H1 (cell line): ENCODE data around the gene GSTO1. TPM values are rescaled to one million over a fixed set of nuclear protein-coding genes. Genes with fewer than 3 reads are reported as not detected.

Experiments used
- CTCF ChIA-PET: fragments of 300-600 bp; sonication (Branson Sonifier 250); formaldehyde crosslinking; loops from one replicate; lab custom pipeline; 2021; ENCODE audit not compliant: partially characterized antibody; lab: Charles Lee
- POLR2A ChIA-PET: fragments of 300-600 bp; sonication (Branson Sonifier 250); formaldehyde crosslinking; loops from one replicate; lab custom pipeline; 2021; ENCODE audit warnings: inconsistent platforms; ENCODE audit not compliant: partially characterized antibody; lab: Charles Lee
- DNase-seq, 2 experiments: peaks; one replicate each; pipeline versions ENCODE4 v3.0.0 to v3.0.0-alpha.2; 2010 to 2022; ENCODE audit warnings: low spot score in 2 of 2, low read depth in 1 of 2, mixed read lengths in 1 of 2
- FAIRE-seq: peaks from 2 replicates; lab custom pipeline; 2011; peaks lifted over from hg19 to GRCh38; lab: Jason Lieb, UNC
- H2AFZ ChIP-seq: 2 replicates; pipeline ENCODE4 v1.8.1; 2012; ENCODE audit warnings: low read length, inconsistent platforms
- H2AK5ac ChIP-seq: 2 replicates; pipeline ENCODE4 v1.6.1; 2013; ENCODE audit warnings: low read depth, low read length
- H2BK120ac ChIP-seq: replicated peaks from 2 replicates; pipeline ENCODE3; 2013; ENCODE audit warnings: low read depth, low read length, inconsistent platforms
- H2BK12ac ChIP-seq: 2 replicates; pipeline ENCODE4 v1.6.1; 2013; ENCODE audit warnings: low read depth, low read length
- H2BK15ac ChIP-seq: 2 replicates; pipeline ENCODE4 v1.6.1; 2013; ENCODE audit warnings: low read length
- H2BK20ac ChIP-seq: 2 replicates; pipeline ENCODE4 v1.6.1; 2013; ENCODE audit warnings: low read length
- H2BK5ac ChIP-seq: 2 replicates; pipeline ENCODE4 v1.6.1; 2013; ENCODE audit warnings: low read depth, low read length
- H3K14ac ChIP-seq: 2 replicates; pipeline ENCODE4 v1.6.1; 2013; ENCODE audit warnings: inconsistent platforms; ENCODE audit not compliant: insufficient read length
- H3K18ac ChIP-seq: 2 replicates; pipeline ENCODE4 v1.6.1; 2013; ENCODE audit warnings: low read length; ENCODE audit errors: extremely low read depth
- H3K23ac ChIP-seq: 2 replicates; pipeline ENCODE4 v1.6.1; 2013; ENCODE audit warnings: inconsistent platforms; ENCODE audit not compliant: insufficient read length
- H3K23me2 ChIP-seq: 2 replicates; pipeline ENCODE4 v1.6.1; 2013; ENCODE audit warnings: low read depth, low read length
- H3K27ac ChIP-seq: 2 replicates; pipeline ENCODE4 v1.6.1; 2011; ENCODE audit warnings: low read depth, low read length, inconsistent platforms
- H3K27me3 ChIP-seq, 4 experiments: replicated peaks in 1 of 4; 1 replicate in 1 of 4; 2 replicates in 3 of 4; pipeline versions ENCODE4 v1.6.1 to v1.8.1; 2011 to 2013; ENCODE audit warnings: low read length in 3 of 4, mild to moderate bottlenecking in 3 of 4, inconsistent platforms in 2 of 4, mixed read lengths in 2 of 4, moderate library complexity in 1 of 4; ENCODE audit not compliant: control insufficient read depth in 3 of 4, insufficient read depth in 3 of 4; ENCODE audit errors: extremely low read depth in 1 of 4
- H3K36me3 ChIP-seq, 4 experiments: 2 replicates each; pipeline versions ENCODE4 v1.6.1 to v1.8.1; 2011 to 2013; ENCODE audit warnings: mild to moderate bottlenecking in 4 of 4, low read length in 3 of 4, moderate library complexity in 2 of 4, control low read depth in 1 of 4, inconsistent platforms in 1 of 4; ENCODE audit not compliant: insufficient read depth in 4 of 4, control insufficient read depth in 2 of 4
- H3K4ac ChIP-seq: replicated peaks from 2 replicates; pipeline ENCODE3; 2013; ENCODE audit warnings: low read length, low read depth, mixed read lengths, inconsistent platforms; ENCODE audit not compliant: insufficient read length
- H3K4me1 ChIP-seq, 4 experiments: replicated peaks in 1 of 4; 1 replicate in 1 of 4; 2 replicates in 3 of 4; pipeline versions ENCODE4 v1.6.1 to v1.8.1; 2011 to 2013; ENCODE audit warnings: low read length in 3 of 4, inconsistent platforms in 2 of 4, mixed read lengths in 1 of 4; ENCODE audit not compliant: insufficient read depth in 4 of 4, control insufficient read depth in 3 of 4
- H3K4me2 ChIP-seq, 2 experiments: 2 replicates each; pipeline versions ENCODE4 v1.6.1 to v1.8.1; 2011 to 2013; ENCODE audit warnings: low read depth in 2 of 2, low read length in 2 of 2, control low read depth in 1 of 2, inconsistent platforms in 1 of 2, mild to moderate bottlenecking in 1 of 2; ENCODE audit not compliant: insufficient read depth in 1 of 2
- H3K4me3 ChIP-seq, 4 experiments: fragments of 200-600, 300-600 bp in 1 of 4; sonication (generic), shearing (Covaris generic), sonication (Bioruptor Twin) in 1 of 4; 2 replicates each; pipeline versions ENCODE4 v1.5.1 to v1.8.1; 2011 to 2016; ENCODE audit warnings: low read length in 4 of 4, low read depth in 3 of 4, control low read depth in 2 of 4, inconsistent platforms in 2 of 4, mild to moderate bottlenecking in 2 of 4, mixed read lengths in 1 of 4, moderate library complexity in 1 of 4; ENCODE audit not compliant: insufficient read depth in 2 of 4; ENCODE audit errors: extremely low read depth in 1 of 4
- H3K56ac ChIP-seq: replicated peaks from 2 replicates; pipeline ENCODE3; 2013; ENCODE audit warnings: low read depth, mild to moderate bottlenecking, mixed read lengths, low read length, inconsistent platforms; ENCODE audit not compliant: insufficient read length
- H3K79me1 ChIP-seq: 2 replicates; pipeline ENCODE4 v1.6.1; 2013; ENCODE audit warnings: low read depth, low read length, control low read depth
- H3K79me2 ChIP-seq, 2 experiments: 2 replicates each; pipeline versions ENCODE4 v1.6.1 to v1.8.1; 2012 to 2013; ENCODE audit warnings: low read length in 2 of 2, mild to moderate bottlenecking in 2 of 2, inconsistent platforms in 1 of 2; ENCODE audit not compliant: insufficient read depth in 2 of 2, control insufficient read depth in 1 of 2
- H3K9ac ChIP-seq, 4 experiments: replicated peaks in 1 of 4; 1 replicate in 1 of 4; 2 replicates in 3 of 4; pipeline versions ENCODE4 v1.6.1 to v1.8.1; 2011 to 2013; ENCODE audit warnings: low read depth in 3 of 4, low read length in 3 of 4, control low read depth in 2 of 4, mild to moderate bottlenecking in 2 of 4, moderate library complexity in 2 of 4, inconsistent platforms in 1 of 4; ENCODE audit errors: extremely low read depth in 1 of 4
- H3K9me3 ChIP-seq, 2 experiments: 2 replicates each; pipeline versions ENCODE4 v1.6.1 to v1.8.1; 2012 to 2013; ENCODE audit warnings: mild to moderate bottlenecking in 2 of 2, moderate library complexity in 2 of 2, control low read depth in 1 of 2, inconsistent platforms in 1 of 2, low read depth in 1 of 2, low read length in 1 of 2, mixed read lengths in 1 of 2; ENCODE audit not compliant: insufficient read depth in 2 of 2
- H4K20me1 ChIP-seq, 2 experiments: replicated peaks in 1 of 2; 2 replicates each; pipeline versions ENCODE3 to v1.8.1; 2011 to 2013; ENCODE audit warnings: inconsistent platforms in 2 of 2, low read length in 2 of 2, mild to moderate bottlenecking in 1 of 2; ENCODE audit not compliant: insufficient read depth in 2 of 2, control insufficient read depth in 1 of 2
- H4K5ac ChIP-seq: 2 replicates; pipeline ENCODE4 v1.6.1; 2013; ENCODE audit warnings: low read length, low read depth, mixed read lengths, inconsistent platforms; ENCODE audit not compliant: insufficient read length
- H4K8ac ChIP-seq: 2 replicates; pipeline ENCODE4 v1.8.0; 2013; ENCODE audit warnings: mild to moderate bottlenecking, moderate library complexity, low read length, inconsistent platforms; ENCODE audit not compliant: insufficient read depth; ENCODE audit errors: extremely low read depth
- H4K91ac ChIP-seq: replicated peaks from 2 replicates; pipeline ENCODE3; 2013; ENCODE audit warnings: low read length, mixed read lengths, inconsistent platforms; ENCODE audit not compliant: insufficient read length
- EP300 ChIP-seq, 2 experiments: IDR thresholded peaks; 1 replicate in 1 of 2; 2 replicates in 1 of 2; pipeline ENCODE4 v1.6.1; 2011 to 2012; ENCODE audit warnings: low read depth in 2 of 2, low read length in 2 of 2, mild to moderate bottlenecking in 2 of 2, borderline replicate concordance in 1 of 2, inconsistent platforms in 1 of 2, moderate library complexity in 1 of 2
- POLR2A ChIP-seq, 2 experiments: IDR thresholded peaks; 1 replicate in 1 of 2; 2 replicates in 1 of 2; pipeline ENCODE4 v1.6.1; 2011; ENCODE audit warnings: low read depth in 2 of 2, low read length in 2 of 2, mild to moderate bottlenecking in 2 of 2; ENCODE audit errors: control extremely low read depth in 1 of 2
- POLR2AphosphoS5 ChIP-seq: IDR thresholded peaks from 2 replicates; pipeline ENCODE4 v1.6.1; 2011; ENCODE audit warnings: low read depth, low read length
- RBBP5 ChIP-seq: IDR thresholded peaks from 2 replicates; pipeline ENCODE4 v1.7.1; 2012; ENCODE audit warnings: low read depth, mild to moderate bottlenecking, inconsistent platforms, low read length, moderate library complexity, borderline replicate concordance
- RFX5 ChIP-seq: IDR thresholded peaks from 2 replicates; pipeline ENCODE4 v1.6.1; 2011; ENCODE audit warnings: low read depth, low read length, improper control_type of control experiment, borderline replicate concordance
- SRF ChIP-seq: IDR thresholded peaks from 2 replicates; pipeline ENCODE4 v1.6.1; 2011; ENCODE audit warnings: mild to moderate bottlenecking, low read depth, low read length, moderate library complexity
- TEAD4 ChIP-seq: IDR thresholded peaks from 2 replicates; pipeline ENCODE4 v1.6.1; 2012; ENCODE audit warnings: low read depth, low read length, inconsistent platforms, mixed read lengths
- YY1 ChIP-seq: IDR thresholded peaks from 2 replicates; pipeline ENCODE4 v1.6.1; 2011; ENCODE audit warnings: low read depth, mild to moderate bottlenecking, low read length
- WGBS, 2 experiments: shearing (Covaris generic) in 1 of 2; methylation state at CpG; one replicate each; pipeline versions ENCODE4 v1.1.6 to v1.1.7; 2013 to 2015; ENCODE audit warnings: low lambda C conversion rate in 2 of 2, mixed read lengths in 2 of 2, inconsistent platforms in 1 of 2, low coverage in 1 of 2, missing lambda C conversion rate in 1 of 2; ENCODE audit not compliant: insufficient replicate concordance in 2 of 2, insufficient coverage in 1 of 2, insufficient read length in 1 of 2; ENCODE audit errors: extremely low coverage in 1 of 2, missing lambda C conversion rate in 1 of 2; 5-methylcytosine and 5-hydroxymethylcytosine counted together
- polyA plus RNA-seq, 7 experiments: library from polyadenylated mRNA; depleted of rRNA in 3 of 7; stranded (reverse) in 5 of 7; unstranded in 2 of 7; fragments of >200 nt in 5 of 7; fragments of 200-250 nt in 2 of 7; gene quantifications; 1 replicate in 5 of 7; 2 replicates in 1 of 7; 4 replicates in 1 of 7; pipeline versions ENCODE4 v1.2.1 to v1.2.3, GENCODE V29; 2011 to 2013; ENCODE audit warnings: missing spikeins in 2 of 7, mixed read lengths in 2 of 7
- total RNA-seq: library from RNA; stranded (reverse); fragmentation: NEBNext Ultra II Directional; extraction: Animal tissue kit (Norgen Biotek cat#: 25700); gene quantifications from 2 replicates; pipeline ENCODE4 v1.2.1, GENCODE V29; 2021

GSTO1 gene
- total and polyA plus RNA-seq, 2 of the 8 experiments (the other 6 are each of a cell fraction or from before 2014, with no cell fraction given), result 22.4 to 32.5 TPM

GRCh38 chr10:104277785-104278184, 23.1 kb downstream of the GSTO1 start:
- Histone ChIP-seq H3K4ac (no peak overlapping the region), H3K9me3 (no peaks in the 10 kb centered on the region), H3K23me2 (no peaks in the 10 kb centered on the region), H3K4me1 (peaks cover 0 to 1% (median 0%) of the 10 kb centered on the region in 4 experiments; a peak in 2 of 7 replicates), H3K4me3 (no peak overlapping the region), H3K79me2 (no peaks in the 10 kb centered on the region), H3K79me1 (no peaks in the 10 kb centered on the region), H4K5ac (no peak overlapping the region), H3K36me3 (peaks cover 0 to 2% (median 0%) of the 10 kb centered on the region in 4 experiments; a peak in 2 of 8 replicates), H4K8ac (no peak overlapping the region), H3K56ac (no peak overlapping the region), H3K14ac (no peak overlapping the region), H3K4me2 (no peak overlapping the region), H3K27ac (no peak overlapping the region), H2AFZ (no peak overlapping the region), H2BK15ac (no peak overlapping the region), H2AK5ac (no peak overlapping the region), H3K9ac (no peak overlapping the region), H2BK5ac (no peak overlapping the region), H2BK12ac (no peak overlapping the region), H2BK120ac (no peak overlapping the region), H3K18ac (no peak overlapping the region), H3K27me3 (peaks cover 0 to 7% (median 2%) of the 10 kb centered on the region in 4 experiments; a peak in 2 of 7 replicates), H4K20me1 (no peaks in the 10 kb centered on the region), H4K91ac (no peak overlapping the region), H2BK20ac (no peak overlapping the region), H3K23ac (no peak overlapping the region)
- ChIA-PET POLR2A (interaction anchor here (0.7 kb wide), 1 partner anchor 45 kb away, joined by 3 read pairs; no protein-coding TSS in a partner anchor), CTCF (interaction anchor here (0.7 to 8.7 kb wide), 11 partner anchors 9 to 380 kb away, joined by 3 to 146 read pairs (median 4); partner anchors contain the start of gene CFAP58)
- no peak for FAIRE-seq
- DNase-seq, result no peak
- WGBS, 2 experiments, result 87% methylated on average over 2 of the region's 2 CpGs; no CpG with 5 or more reads in 1 of the 2 experiments
- TF ChIP-seq POLR2A (IDR thresholded peaks at IDR 0.05; ENCODE audit: control extremely low read depth in 1 of 2, low read depth in 2 of 2, low read length in 2 of 2), result no peak
- no peak for TF ChIP-seq EP300 (IDR thresholded peaks at IDR 0.05; ENCODE audit: borderline replicate concordance in 1 of 2, low read depth in 2 of 2, low read length in 2 of 2)
- no peak for TF ChIP-seq TEAD4
- no peak for TF ChIP-seq POLR2AphosphoS5
- no peak for TF ChIP-seq RBBP5
- TF ChIP-seq RFX5, result no peak
- no peak for TF ChIP-seq YY1
- no peak for TF ChIP-seq SRF
